ENCODE data around the gene MED25. TPM values are rescaled to one million over a fixed set of nuclear protein-coding genes. Genes with fewer than 3 reads are reported as not detected.

MED25 gene
- total and polyA plus RNA-seq, 9 of the 15 experiments (the other 6 are each of a cell fraction or from before 2014, with no cell fraction given) = 4.1 to 93.9 (median 19.3) TPM

- H3K4me3 ChIP-seq = peak overlapping the region; percentile 86
- CTCF ChIA-PET (ENCODE audit: low intra/inter-chr PET ratio) = interaction anchor here (0.5 kb wide), 1 partner anchor 10 kb away, joined by 3 read pairs; no protein-coding TSS in a partner anchor
- H3K9me1 ChIP-seq (ENCODE audit: control insufficient read depth, insufficient read depth, low read length) = no peaks in the 10 kb centered on the region
- intact Hi-C loops (cut with micrococcal nuclease) = loop anchor here (2.0 kb wide), 1 partner anchor 26 kb away; no protein-coding TSS in a partner anchor
- peak overlapping the region; percentile 86 to 95 for H3K9ac ChIP-seq (ENCODE audit: insufficient read depth in 1 of 2, low read depth in 2 of 2, low read length in 2 of 2)
- 0 out of 2 replicates have a peak, but pooled peaks cover 3% of the 10 kb centered on the region for H4K20me1 ChIP-seq (replicated peaks; ENCODE audit: control insufficient read depth, insufficient read depth, low read length)
- POLR2A ChIA-PET = interaction anchor here (0.5 to 1.2 kb wide), 9 partner anchors 9 to 102 kb away, joined by 3 to 9 read pairs (median 4); partner anchors contain the start of gene PTOV1
- H3K4me1 ChIP-seq (replicated peaks in 1 of 2; ENCODE audit: control insufficient read depth in 2 of 2, insufficient read depth in 2 of 2, low read length in 2 of 2) = peaks cover 17 to 39% of the 10 kb centered on the region in 2 experiments
- ATAC-seq (peak; percentile 47), DNase-seq (ENCODE audit: extremely low read depth in 1 of 4, low spot score in 3 of 4) (peak in 3 of 4 experiments; percentile 34 to 50 (median 39)), FAIRE-seq (no peak)
- peaks cover 42% of the 10 kb centered on the region for H3K79me2 ChIP-seq (ENCODE audit: control insufficient read depth, insufficient read depth, low read length)
- H3K9me3 ChIP-seq (replicated peaks; ENCODE audit: control insufficient read depth, insufficient read depth, low read depth, low read length) = no peaks in the 10 kb centered on the region
- TSS peak; percentile 58 for BruUV-seq (replicated peaks)
- peaks cover 26% of the 10 kb centered on the region for H3K36me3 ChIP-seq (ENCODE audit: control insufficient read depth, insufficient read depth, low read length)
- H3K27ac ChIP-seq (ENCODE audit: extremely low read depth, low read depth, low read length) = peak overlapping the region; percentile 90
- in situ Hi-C loops (cut with MboI) = no loop called here
- WGBS (ENCODE audit: insufficient coverage, low coverage, missing lambda C conversion rate) = 4% methylated on average over 10 of the region's 16 CpGs
- H3K27me3 ChIP-seq (ENCODE audit: control insufficient read depth in 2 of 2, insufficient read depth in 2 of 2, low read length in 2 of 2) = no peaks in the 10 kb centered on the region
- peak overlapping the region; percentile 82 for H3K4me2 ChIP-seq (ENCODE audit: insufficient read depth, low read length)
- peak overlapping the region; percentile 92 for H2AFZ ChIP-seq (ENCODE audit: low read depth, low read length)
- TF ChIP-seq ZFP36 (IDR thresholded peaks at IDR 0.05; ENCODE audit: low read depth, low read length, partially characterized antibody) (peak; percentile 59), PRDM10 (IDR thresholded peaks at IDR 0.05; ENCODE audit: partially characterized antibody) (peak; percentile 59), AFF4 (CRISPR knock-in tag; IDR thresholded peaks at IDR 0.05) (0 out of 2 replicates have a peak, but pooled peaks have one; percentile 42), OTX1 (CRISPR knock-in tag; IDR thresholded peaks at IDR 0.05) (no peak), MCM3 (IDR thresholded peaks at IDR 0.05) (no peak), RFX5 (IDR thresholded peaks at IDR 0.05; ENCODE audit: low read depth, low read length) (no peak), ARID1B (IDR thresholded peaks at IDR 0.05) (no peak), SMARCC2 (IDR thresholded peaks at IDR 0.05; ENCODE audit: low read depth) (no peak), ZNF263 (CRISPR knock-in tag; IDR thresholded peaks at IDR 0.05; ENCODE audit: borderline replicate concordance) (no peak), CREM (IDR thresholded peaks at IDR 0.05; ENCODE audit: low read depth) (peak; percentile 4; the same call in 1 of the 2 replicates), FOXK2 (conservative IDR thresholded peaks at IDR 0.05 in 1 of 2, IDR thresholded peaks at IDR 0.05 in 1 of 2; ENCODE audit: low read depth in 2 of 2) (no peak), KDM5B (IDR thresholded peaks at IDR 0.05; ENCODE audit: insufficient replicate concordance, low read depth, low read length) (peak; percentile 22), ZNF764 (CRISPR knock-in tag; IDR thresholded peaks at IDR 0.05; ENCODE audit: low read depth) (no peak), RBFOX2 (IDR thresholded peaks at IDR 0.05; ENCODE audit: low read depth, low read length) (0 out of 2 replicates have a peak, but pooled peaks have one; percentile 7)
These were observed 721 bp downstream of the MED25 start for GRCh38 chr19:49818649-49819370.

Measured in K562 (cell line).